ENCODE results near the gene UTP11. TPM values are rescaled to one million over a fixed set of nuclear protein-coding genes. Genes with fewer than 3 reads are reported as not detected.

The UTP11 gene
- total RNA-seq, 1 experiment from 2014 or later = 72.9 TPM

DNA sequence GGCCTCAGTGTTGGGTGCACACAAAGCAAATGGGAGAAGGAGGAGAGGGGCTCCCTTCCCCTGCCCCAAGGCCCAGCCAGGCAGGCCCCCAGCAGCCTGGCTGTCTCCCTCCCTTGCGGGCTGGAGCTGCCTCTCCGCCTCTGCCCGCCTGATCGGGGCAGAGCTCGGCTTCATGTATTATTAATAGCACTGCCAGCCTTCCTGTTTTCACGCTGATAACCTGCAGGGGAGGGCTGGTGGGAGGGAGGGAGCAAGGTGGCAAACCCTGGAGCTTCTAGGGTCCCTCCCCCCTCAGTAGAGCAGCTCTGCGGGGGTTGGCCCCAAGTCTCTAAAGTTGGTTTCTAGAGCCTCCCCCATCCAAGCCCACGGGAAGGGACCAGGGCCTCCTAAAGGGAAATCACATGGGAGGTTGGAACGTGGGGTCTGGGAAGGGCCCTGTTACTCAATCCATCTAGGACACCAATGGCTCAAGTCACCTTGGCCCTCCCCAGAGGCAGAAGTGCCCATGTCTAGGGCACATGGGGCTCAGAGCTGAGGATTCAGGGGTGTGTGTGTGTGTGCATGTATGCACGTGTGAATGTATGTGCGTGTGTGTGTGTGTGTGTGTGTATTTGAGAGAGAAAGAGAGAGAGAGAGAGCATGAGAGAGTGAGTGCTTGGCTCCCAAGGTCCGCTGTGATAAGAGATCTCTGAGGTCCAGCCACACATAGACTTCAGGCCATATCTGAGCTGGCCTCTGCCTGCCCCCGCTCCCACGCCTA lies 55.9 kb downstream of the UTP11 start:
- DNase-seq (ENCODE audit: low read depth) = no peak

DNA sequence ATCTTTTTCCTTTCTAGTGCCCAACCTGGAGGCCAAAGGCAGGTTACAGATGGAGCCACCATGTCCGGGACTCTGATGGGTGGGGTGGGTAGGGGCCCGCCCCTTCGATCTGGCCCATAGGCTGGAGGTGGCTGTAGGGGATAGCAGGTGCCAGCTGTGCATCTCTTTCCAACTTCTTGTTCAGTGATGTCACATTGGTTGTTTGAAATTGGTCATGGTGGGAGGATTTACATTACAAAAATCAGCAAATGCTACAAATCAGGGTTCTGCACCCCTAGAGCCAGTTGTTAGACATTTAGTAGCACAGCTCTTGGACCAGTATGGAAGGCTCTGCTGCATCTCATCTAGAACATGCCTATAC lies 56.4 kb downstream of the UTP11 start:
- DNase-seq (ENCODE audit: low read depth) = no peak

DNA sequence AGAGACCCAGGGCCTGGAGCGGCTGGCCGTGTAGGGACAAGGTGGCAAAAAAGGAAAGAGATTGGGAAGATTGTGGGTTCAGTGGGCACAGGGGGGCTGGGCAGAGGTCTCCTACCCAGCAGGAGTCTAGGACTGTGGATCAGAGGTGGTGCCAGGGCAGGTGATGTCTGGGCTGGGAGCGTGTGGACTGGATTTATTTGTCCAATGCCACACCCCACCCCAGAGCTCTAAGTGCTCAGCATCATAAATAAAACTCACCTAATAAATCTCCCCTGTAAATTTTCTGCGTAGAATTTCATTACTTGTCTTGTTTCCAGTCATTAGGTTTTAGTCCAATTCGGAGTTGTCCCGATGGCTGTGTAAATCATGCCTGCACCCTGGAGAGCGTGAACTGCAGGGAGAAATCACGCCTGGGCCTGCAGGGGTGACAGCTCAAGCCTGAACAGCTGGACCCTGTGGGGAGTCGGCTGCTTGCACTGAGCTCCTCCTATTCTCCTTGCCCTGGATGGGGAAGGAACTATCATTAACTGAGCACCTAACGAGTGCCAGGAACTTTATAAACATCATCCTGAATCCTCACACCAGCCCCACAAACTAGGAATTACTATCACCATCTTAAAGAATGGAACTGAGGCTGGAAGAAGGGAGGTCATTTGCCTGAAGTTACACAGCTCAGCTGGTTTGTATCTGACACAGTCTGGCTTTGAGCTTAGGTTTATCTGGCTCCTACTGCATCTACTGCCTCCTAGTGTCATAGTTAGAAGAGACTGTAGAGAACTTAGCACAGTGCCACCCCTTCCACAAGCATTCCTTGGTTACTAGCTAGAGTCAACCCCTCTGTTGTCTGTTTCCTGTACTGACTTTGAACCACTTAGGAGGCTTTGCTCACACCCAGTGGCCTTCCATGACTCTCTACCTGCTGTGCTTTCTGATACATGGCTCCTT lies 59.0 kb downstream of the UTP11 start:
- DNase-seq (ENCODE audit: low read depth) = peak; percentile 40

DNA sequence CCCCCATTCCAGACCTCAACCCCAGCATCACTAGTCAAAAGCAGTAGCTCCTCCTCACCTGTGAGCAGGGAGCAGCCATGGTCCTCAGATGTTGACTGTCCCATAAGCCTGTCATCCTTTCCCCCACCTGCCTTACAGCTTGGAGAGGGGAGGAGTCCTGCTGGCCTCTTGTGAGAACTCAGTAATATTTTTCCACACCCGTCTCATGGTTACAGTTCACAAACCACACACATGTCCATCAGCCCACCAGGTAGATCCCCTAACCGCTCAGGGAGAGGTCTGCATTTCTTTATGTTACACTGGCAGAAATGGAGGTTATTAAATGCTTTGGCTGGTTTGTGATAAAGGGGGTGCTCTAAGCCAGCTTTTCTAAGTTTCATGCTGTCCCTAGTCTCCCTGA lies 60.3 kb downstream of the UTP11 start:
- DNase-seq (ENCODE audit: low read depth) = no peak

DNA sequence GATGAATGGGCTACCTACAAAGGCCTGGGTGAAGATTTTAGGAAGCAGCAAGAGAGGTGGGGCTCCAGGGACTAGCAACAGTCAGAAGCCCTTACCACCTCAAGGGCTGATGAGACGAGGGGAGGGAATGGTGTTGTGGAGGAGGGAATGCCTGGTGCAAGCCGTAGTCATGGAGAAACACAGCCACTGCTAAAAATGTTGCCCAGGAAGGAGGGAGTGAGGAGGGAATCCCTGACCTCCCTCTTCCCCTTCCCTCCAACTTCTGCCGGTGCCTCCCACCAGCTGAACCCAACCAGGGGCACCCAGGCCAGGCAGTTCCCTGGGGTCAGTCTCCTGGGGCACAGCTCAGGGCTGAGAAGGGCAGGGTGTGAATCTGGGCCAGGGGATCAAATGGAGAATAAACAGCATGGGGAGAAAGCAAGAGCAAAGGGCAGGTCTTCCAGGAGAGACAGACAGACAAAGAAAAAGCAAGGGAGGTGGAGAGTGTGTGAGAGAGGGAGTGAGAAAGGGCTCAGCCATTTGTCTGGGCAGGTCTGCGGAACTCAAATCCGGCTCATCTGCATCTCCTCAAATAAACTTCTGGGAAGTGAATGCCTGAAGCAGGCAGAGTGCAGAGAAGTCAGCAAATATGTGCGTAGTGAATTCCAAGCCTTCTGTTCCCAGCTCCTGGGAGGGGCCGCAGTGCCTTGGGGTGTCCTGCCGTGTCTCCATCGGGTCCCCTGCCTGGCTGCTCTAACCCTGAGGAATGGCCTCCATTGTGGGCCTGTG lies 61.2 kb downstream of the UTP11 start:
- no peak for DNase-seq (ENCODE audit: low read depth)

DNA sequence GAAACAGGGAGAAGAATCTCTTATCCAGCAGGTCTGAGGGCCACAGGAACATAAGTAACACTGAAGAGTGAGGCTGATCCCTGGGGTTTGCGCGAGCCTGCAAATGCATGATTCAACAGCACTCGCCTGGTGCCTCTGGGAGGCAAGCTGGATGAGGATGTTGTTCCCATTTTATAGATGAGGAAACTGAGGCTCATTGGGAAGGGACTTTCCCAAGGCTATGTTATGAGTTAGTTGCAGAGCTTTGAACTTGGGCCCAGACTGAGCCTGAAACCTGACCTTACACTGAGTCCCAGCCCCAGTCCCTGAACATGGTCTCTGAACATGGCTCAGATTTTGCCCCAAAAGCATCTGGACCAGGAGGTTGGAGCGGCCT lies 61.8 kb downstream of the UTP11 start:
- no peak for DNase-seq (ENCODE audit: low read depth)

Other genes with a start within 250 kb of the UTP11 start
- gene EPHA10, start 247.6 kb upstream of the UTP11 start, total RNA-seq (2014; rRNA removed; shearing (Covaris generic)) = not detected in 2 replicates
- gene MANEAL, start 218.9 kb upstream of the UTP11 start, total RNA-seq (2014; rRNA removed; shearing (Covaris generic)) = 5.6 and 8.2 TPM in 2 replicates
- 52.4 and 68.3 TPM in 2 replicates for gene C1orf122, start 204.9 kb upstream of the UTP11 start, total RNA-seq (2014; rRNA removed; shearing (Covaris generic))
- gene YRDC, start 204.5 kb upstream of the UTP11 start, total RNA-seq (2014; rRNA removed; shearing (Covaris generic)) = 23.7 and 25.7 TPM in 2 replicates
- 3.0 and 3.5 TPM in 2 replicates for gene MTF1, start 153.1 kb upstream of the UTP11 start, total RNA-seq (2014; rRNA removed; shearing (Covaris generic))
- 13.4 and 14.1 TPM in 2 replicates for gene INPP5B, start 65.7 kb upstream of the UTP11 start, total RNA-seq (2014; rRNA removed; shearing (Covaris generic))
- 139 TPM in 2 replicates for gene SF3A3, start 22.7 kb upstream of the UTP11 start, total RNA-seq (2014; rRNA removed; shearing (Covaris generic))
- gene FHL3, start 7.2 kb upstream of the UTP11 start, total RNA-seq (2014; rRNA removed; shearing (Covaris generic)) = 14.3 and 23.9 TPM in 2 replicates
- gene POU3F1, start 34.1 kb downstream of the UTP11 start, total RNA-seq (2014; rRNA removed; shearing (Covaris generic)) = not detected in 2 replicates